ENCODE data around the gene RPS19BP1.

The RPS19BP1 gene

GRCh38 chr22:39562839-39563489, 30.4 kb upstream of the RPS19BP1 start:
- H3K4me3 ChIP-seq (ENCODE audit: low read depth, low read length) = no peak overlapping the region
- DNase-seq (ENCODE audit: low read depth, low spot score) = no peak
- in situ Hi-C loops (cut with HindIII; ENCODE audit: low sequenced_read_pairs) = no loop called here
- TF ChIP-seq CTCF (IDR thresholded peaks at IDR 0.05; ENCODE audit: low read depth, low read length) = no peak

- H3K4me3 ChIP-seq (ENCODE audit: low read depth, low read length) = no peak overlapping the region
- no peak for DNase-seq (ENCODE audit: low read depth, low spot score)
- TF ChIP-seq CTCF (IDR thresholded peaks at IDR 0.05; ENCODE audit: low read depth, low read length) = no peak
- in situ Hi-C loops (cut with HindIII; ENCODE audit: low sequenced_read_pairs) = no loop called here
Observed at GRCh38 chr22:39560127-39560526, 27.6 kb upstream of the RPS19BP1 start.

- TF ChIP-seq CTCF (IDR thresholded peaks at IDR 0.05; ENCODE audit: low read depth, low read length) = peak; percentile 60
- in situ Hi-C loops (cut with HindIII; ENCODE audit: low sequenced_read_pairs) = no loop called here
- no peak for DNase-seq (ENCODE audit: low read depth, low spot score)
- no peak overlapping the region for H3K4me3 ChIP-seq (ENCODE audit: low read depth, low read length)
Observed at GRCh38 chr22:39559456-39560105, 27.0 kb upstream of the RPS19BP1 start.

GRCh38 chr22:39558950-39559349, 26.4 kb upstream of the RPS19BP1 start:
- in situ Hi-C loops (cut with HindIII; ENCODE audit: low sequenced_read_pairs) = no loop called here
- no peak overlapping the region for H3K4me3 ChIP-seq (ENCODE audit: low read depth, low read length)
- no peak for TF ChIP-seq CTCF (IDR thresholded peaks at IDR 0.05; ENCODE audit: low read depth, low read length)
- no peak for DNase-seq (ENCODE audit: low read depth, low spot score)

- in situ Hi-C loops (cut with HindIII; ENCODE audit: low sequenced_read_pairs) = no loop called here
Observed at GRCh38 chr22:39558254-39558727, 25.7 kb upstream of the RPS19BP1 start.

More at GRCh38 chr22:39558254-39558727, 25.7 kb upstream of the RPS19BP1 start:
- DNase-seq (ENCODE audit: low read depth, low spot score) = no peak
- H3K4me3 ChIP-seq (ENCODE audit: low read depth, low read length) = no peak overlapping the region
- TF ChIP-seq CTCF (IDR thresholded peaks at IDR 0.05; ENCODE audit: low read depth, low read length) = no peak

All from astrocyte of the spinal cord (primary cell).